Loucy (cell line): ENCODE results near the gene PRKD2.

Experiments
- EZH2phosphoT487 ChIP-seq: fragments of 200-600 bp; IDR thresholded peaks from 2 replicates; pipeline ENCODE4 v1.6.1; 2018; ENCODE audit warnings: antibody characterized with exemption, mild to moderate bottlenecking, moderate library complexity, borderline replicate concordance
- TF ChIP-seq, protein P1 (sequence below): fragments of 200-600 bp; sonication (generic); conservative IDR thresholded peaks from 2 replicates; pipeline ENCODE4 v1.5.1; 2014; ENCODE audit warnings: mild to moderate bottlenecking, antibody characterized with exemption, low read length

DNA sequence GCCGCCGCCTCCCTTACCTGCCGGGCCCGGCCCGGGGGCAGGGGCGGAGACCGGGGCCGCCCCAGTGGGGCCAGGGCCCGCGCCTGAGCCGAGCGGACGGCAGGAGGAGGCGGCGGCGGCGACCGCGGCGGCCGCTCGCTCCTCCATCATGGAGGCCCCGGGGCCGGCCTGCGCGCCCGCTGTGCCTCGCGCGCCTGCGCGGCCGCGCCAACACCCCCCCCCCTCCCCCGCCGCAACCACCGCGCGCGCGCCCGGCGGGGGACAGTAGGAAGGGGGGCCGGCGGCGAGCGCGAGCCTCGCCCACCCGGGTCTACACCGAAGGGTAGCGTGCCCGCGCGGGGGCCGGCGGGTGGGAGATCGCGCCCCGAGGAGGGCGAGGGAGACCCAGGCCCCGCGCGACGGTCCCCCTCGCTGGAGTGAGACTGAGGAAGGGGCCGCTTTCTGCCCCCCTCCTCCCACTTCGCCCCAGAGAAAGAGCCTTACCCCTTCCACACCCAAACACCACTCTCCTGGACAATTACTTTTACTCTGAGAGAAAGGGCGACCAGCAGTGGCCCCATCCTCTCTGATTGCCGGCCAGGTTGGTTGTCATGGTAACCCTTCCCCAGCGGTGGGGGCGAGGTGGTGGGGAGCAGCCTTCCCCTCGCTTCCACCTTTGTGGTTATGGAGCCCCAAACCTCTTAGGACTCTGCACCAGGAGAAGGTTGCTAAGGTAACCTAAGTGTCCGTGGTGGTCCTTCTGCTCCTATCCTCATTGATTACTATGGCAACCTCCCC lies 29.6 kb upstream of the PRKD2 start, which contains the start of gene STRN4:
- TF ChIP-seq, protein P1, sequence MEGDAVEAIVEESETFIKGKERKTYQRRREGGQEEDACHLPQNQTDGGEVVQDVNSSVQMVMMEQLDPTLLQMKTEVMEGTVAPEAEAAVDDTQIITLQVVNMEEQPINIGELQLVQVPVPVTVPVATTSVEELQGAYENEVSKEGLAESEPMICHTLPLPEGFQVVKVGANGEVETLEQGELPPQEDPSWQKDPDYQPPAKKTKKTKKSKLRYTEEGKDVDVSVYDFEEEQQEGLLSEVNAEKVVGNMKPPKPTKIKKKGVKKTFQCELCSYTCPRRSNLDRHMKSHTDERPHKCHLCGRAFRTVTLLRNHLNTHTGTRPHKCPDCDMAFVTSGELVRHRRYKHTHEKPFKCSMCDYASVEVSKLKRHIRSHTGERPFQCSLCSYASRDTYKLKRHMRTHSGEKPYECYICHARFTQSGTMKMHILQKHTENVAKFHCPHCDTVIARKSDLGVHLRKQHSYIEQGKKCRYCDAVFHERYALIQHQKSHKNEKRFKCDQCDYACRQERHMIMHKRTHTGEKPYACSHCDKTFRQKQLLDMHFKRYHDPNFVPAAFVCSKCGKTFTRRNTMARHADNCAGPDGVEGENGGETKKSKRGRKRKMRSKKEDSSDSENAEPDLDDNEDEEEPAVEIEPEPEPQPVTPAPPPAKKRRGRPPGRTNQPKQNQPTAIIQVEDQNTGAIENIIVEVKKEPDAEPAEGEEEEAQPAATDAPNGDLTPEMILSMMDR: no peak
- no peak for TF ChIP-seq EZH2phosphoT487
